Trophoblast cell (in vitro differentiated cells and primary cell): ENCODE data around the gene FBXW11.

Experiments
- DNase-seq, 2 donors: peaks; one replicate each; pipeline ENCODE4 v3.0.0-alpha.2; 2016
- H2AFZ ChIP-seq: 2 replicates; pipeline ENCODE4 v1.6.1; 2013; ENCODE audit warnings: low read length, moderate library complexity, mild to moderate bottlenecking; ENCODE audit not compliant: insufficient read depth, poor library complexity
- H2AK5ac ChIP-seq: 2 replicates; pipeline ENCODE4 v1.6.1; 2013; ENCODE audit warnings: mild to moderate bottlenecking, low read length
- H2BK120ac ChIP-seq: 2 replicates; pipeline ENCODE4 v1.6.1; 2013; ENCODE audit warnings: low read length, mild to moderate bottlenecking, moderate library complexity; ENCODE audit not compliant: insufficient read depth, poor library complexity
- H2BK12ac ChIP-seq: 2 replicates; pipeline ENCODE4 v1.6.1; 2013; ENCODE audit warnings: mild to moderate bottlenecking, low read length, moderate library complexity
- H2BK5ac ChIP-seq: 2 replicates; pipeline ENCODE4 v1.6.1; 2013; ENCODE audit warnings: low read length, low read depth, moderate library complexity, mild to moderate bottlenecking; ENCODE audit not compliant: poor library complexity
- H3K14ac ChIP-seq: 2 replicates; pipeline ENCODE4 v1.6.1; 2013; ENCODE audit warnings: mild to moderate bottlenecking, low read length
- H3K18ac ChIP-seq: 2 replicates; pipeline ENCODE4 v1.6.1; 2013; ENCODE audit warnings: mild to moderate bottlenecking, low read length
- H3K23ac ChIP-seq: 2 replicates; pipeline ENCODE4 v1.6.1; 2013; ENCODE audit warnings: low read length
- H3K27ac ChIP-seq: 2 replicates; pipeline ENCODE4 v1.5.1; 2013; ENCODE audit warnings: low read depth, mild to moderate bottlenecking, inconsistent platforms, low read length, moderate library complexity
- H3K27me3 ChIP-seq: 2 replicates; pipeline ENCODE4 v1.6.1; 2013; ENCODE audit warnings: inconsistent platforms, mild to moderate bottlenecking, low read length, moderate library complexity; ENCODE audit not compliant: insufficient read depth
- H3K36me3 ChIP-seq, 2 experiments: 1 replicate in 1 of 2; 2 replicates in 1 of 2; pipeline ENCODE4 v1.6.1; 2013; ENCODE audit warnings: low read length in 2 of 2, mild to moderate bottlenecking in 2 of 2, moderate library complexity in 1 of 2; ENCODE audit not compliant: insufficient read depth in 2 of 2, control insufficient read depth in 1 of 2
- H3K4ac ChIP-seq: 2 replicates; pipeline ENCODE4 v1.6.1; 2013; ENCODE audit warnings: low read depth, mild to moderate bottlenecking, low read length, moderate library complexity
- H3K4me1 ChIP-seq, 2 experiments: 1 replicate in 1 of 2; 2 replicates in 1 of 2; pipeline ENCODE4 v1.6.1; 2013; ENCODE audit warnings: low read length in 2 of 2, mild to moderate bottlenecking in 2 of 2, moderate library complexity in 1 of 2; ENCODE audit not compliant: insufficient read depth in 2 of 2, control insufficient read depth in 1 of 2
- H3K4me2 ChIP-seq: 2 replicates; pipeline ENCODE4 v1.6.1; 2013; ENCODE audit warnings: inconsistent platforms, mild to moderate bottlenecking, low read length, moderate library complexity
- H3K4me3 ChIP-seq: 2 replicates; pipeline ENCODE4 v1.5.1; 2013; ENCODE audit warnings: mild to moderate bottlenecking, low read depth, low read length, inconsistent platforms
- H3K79me1 ChIP-seq: one replicate; pipeline ENCODE4 v1.6.1; 2013; ENCODE audit warnings: low read length
- H3K79me2 ChIP-seq: 2 replicates; pipeline ENCODE4 v1.6.1; 2013; ENCODE audit warnings: low read length, mild to moderate bottlenecking; ENCODE audit not compliant: control insufficient read depth, insufficient read depth, poor library complexity
- H3K9ac ChIP-seq: 2 replicates; pipeline ENCODE4 v1.6.1; 2013; ENCODE audit warnings: mild to moderate bottlenecking, low read length
- H3K9me3 ChIP-seq: 2 replicates; pipeline ENCODE4 v1.6.1; 2013; ENCODE audit warnings: low read depth, mild to moderate bottlenecking, control low read depth, inconsistent platforms, low read length; ENCODE audit not compliant: insufficient read depth
- H4K12ac ChIP-seq: 2 replicates; pipeline ENCODE4 v1.6.1; 2013; ENCODE audit warnings: low read depth, mild to moderate bottlenecking, low read length, moderate library complexity
- H4K8ac ChIP-seq: 2 replicates; pipeline ENCODE4 v1.6.1; 2013; ENCODE audit warnings: low read depth, mild to moderate bottlenecking, low read length, moderate library complexity
- H4K91ac ChIP-seq: one replicate; pipeline ENCODE4 v1.6.1; 2013; ENCODE audit warnings: low read depth, mild to moderate bottlenecking, low read length, moderate library complexity
- WGBS: extraction: QIAGEN DNeasy Blood & Tissue Kit; methylation state at CpG from one replicate; pipeline ENCODE4 v1.1.7; 2013; ENCODE audit warnings: missing lambda C conversion rate; ENCODE audit not compliant: insufficient read length, insufficient coverage; ENCODE audit errors: extremely low coverage; 5-methylcytosine and 5-hydroxymethylcytosine counted together

The FBXW11 gene

DNA sequence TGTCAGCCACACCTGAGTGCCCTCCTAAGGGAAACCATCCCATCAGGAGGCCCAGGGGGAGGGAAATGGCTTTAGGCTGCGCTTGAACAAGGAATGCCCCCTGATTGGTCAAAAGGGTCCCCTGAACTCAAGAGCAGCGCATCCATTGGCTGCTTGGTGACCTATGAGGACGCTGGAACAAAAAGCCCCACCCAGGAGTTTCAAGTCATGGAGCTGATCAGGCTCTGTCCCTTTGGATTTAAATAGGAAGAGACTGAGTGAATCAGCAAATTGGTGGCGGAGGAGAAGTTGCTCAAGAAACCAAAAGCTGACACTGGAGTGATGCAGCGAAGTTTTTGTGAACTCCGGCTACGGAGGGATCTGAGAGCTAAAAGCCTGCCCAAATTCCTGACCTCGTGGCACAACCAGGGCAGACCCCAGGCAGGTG lies 154.2 kb downstream of the FBXW11 start:
- H3K27ac ChIP-seq = no peak overlapping the region
- H4K12ac ChIP-seq = no peak overlapping the region
- peaks cover 13 to 18% of the 10 kb centered on the region in 2 experiments for H3K4me1 ChIP-seq
- no peak overlapping the region for H3K14ac ChIP-seq
- H4K8ac ChIP-seq = no peak overlapping the region
- no peak overlapping the region for H3K4me3 ChIP-seq
- H3K36me3 ChIP-seq = peaks cover 1 to 2% of the 10 kb centered on the region in 2 experiments
- no peak overlapping the region for H4K91ac ChIP-seq
- H2BK5ac ChIP-seq = no peak overlapping the region
- H2BK120ac ChIP-seq = no peak overlapping the region
- H3K18ac ChIP-seq = no peak overlapping the region
- no peak overlapping the region for H3K4ac ChIP-seq
- H2AFZ ChIP-seq = no peak overlapping the region
- H2BK12ac ChIP-seq = no peak overlapping the region
- no peak overlapping the region for H3K23ac ChIP-seq
- peak in 1 of 2 donors; percentile 13 for DNase-seq
- no peaks in the 10 kb centered on the region for H3K79me1 ChIP-seq
- no peaks in the 10 kb centered on the region for H3K9me3 ChIP-seq
- H3K27me3 ChIP-seq = no peaks in the 10 kb centered on the region
- H3K9ac ChIP-seq = no peak overlapping the region
- no peak overlapping the region for H3K4me2 ChIP-seq
- no CpG with 5 or more reads among the region's 8 CpGs for WGBS
- H2AK5ac ChIP-seq = no peak overlapping the region
- H3K79me2 ChIP-seq = no peaks in the 10 kb centered on the region

DNA sequence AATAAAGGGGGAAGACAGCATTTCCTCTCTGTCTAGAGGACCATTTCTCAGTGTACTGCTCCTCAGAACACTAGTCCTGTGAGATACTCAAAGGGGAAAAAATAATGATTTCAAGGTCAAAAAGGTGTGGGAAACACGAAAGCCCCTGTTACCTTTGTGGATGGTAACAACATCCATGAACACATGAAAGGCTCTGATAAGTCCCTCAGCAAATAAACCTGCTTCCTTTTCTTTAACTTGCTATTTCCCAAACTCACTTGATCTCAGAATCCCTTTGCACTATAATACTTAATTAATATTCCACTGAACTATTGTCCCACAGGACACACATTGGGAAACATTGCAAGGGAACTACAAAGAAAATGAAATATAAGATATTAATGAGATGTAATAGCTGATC lies 155.2 kb downstream of the FBXW11 start:
- H2AFZ ChIP-seq = no peak overlapping the region
- no peak overlapping the region for H4K8ac ChIP-seq
- H3K23ac ChIP-seq = no peak overlapping the region
- H3K27ac ChIP-seq = no peak overlapping the region
- H3K4me1 ChIP-seq = peaks cover 13 to 18% of the 10 kb centered on the region in 2 experiments
- H4K12ac ChIP-seq = no peak overlapping the region
- no peak overlapping the region for H3K9ac ChIP-seq
- H2BK120ac ChIP-seq = no peak overlapping the region
- H4K91ac ChIP-seq = no peak overlapping the region
- no CpG with 5 or more reads among the region's 1 CpG for WGBS
- no peak overlapping the region for H3K4me3 ChIP-seq
- no peak overlapping the region for H3K18ac ChIP-seq
- H3K4me2 ChIP-seq = peak overlapping the region; percentile 12
- no peaks in the 10 kb centered on the region for H3K79me1 ChIP-seq
- H2BK12ac ChIP-seq = no peak overlapping the region
- no peak overlapping the region for H2BK5ac ChIP-seq
- H2AK5ac ChIP-seq = no peak overlapping the region
- DNase-seq = no peak
- no peaks in the 10 kb centered on the region for H3K27me3 ChIP-seq
- H3K4ac ChIP-seq = no peak overlapping the region
- H3K14ac ChIP-seq = no peak overlapping the region
- H3K36me3 ChIP-seq = peaks cover 0 to 2% of the 10 kb centered on the region in 2 experiments
- no peaks in the 10 kb centered on the region for H3K9me3 ChIP-seq
- H3K79me2 ChIP-seq = no peaks in the 10 kb centered on the region

DNA sequence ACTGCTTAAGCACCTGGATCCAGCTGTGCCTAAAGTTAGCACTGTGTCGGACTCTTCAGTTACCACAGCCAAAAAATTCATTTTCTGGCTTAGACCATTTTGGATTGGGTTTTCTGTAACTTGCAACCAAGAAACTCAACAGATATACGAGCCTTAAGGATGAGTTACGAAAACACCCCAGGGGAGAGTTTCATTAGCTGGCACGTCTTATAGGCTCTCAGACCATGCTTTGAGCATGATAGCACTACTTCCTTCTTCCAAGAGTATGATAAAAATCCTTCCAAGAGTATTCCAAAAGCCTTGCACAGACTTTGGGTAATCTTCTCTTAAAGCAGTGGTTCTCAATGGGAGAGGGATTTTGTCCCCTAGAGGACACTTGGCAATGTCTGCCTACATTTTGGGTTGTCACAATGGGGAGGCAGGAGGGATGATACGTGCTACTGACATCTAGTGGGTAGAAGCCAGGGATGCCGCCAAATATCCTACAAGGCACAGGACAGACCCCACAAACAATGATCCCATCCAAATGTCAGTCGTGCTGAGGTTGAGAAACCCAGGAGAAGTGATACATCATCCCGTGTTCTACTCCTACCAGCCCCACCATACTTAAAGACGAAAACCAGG lies 156.0 kb downstream of the FBXW11 start:
- H2BK120ac ChIP-seq = no peak overlapping the region
- H4K91ac ChIP-seq = peak overlapping the region; percentile 53
- H3K9me3 ChIP-seq = no peaks in the 10 kb centered on the region
- no peaks in the 10 kb centered on the region for H3K27me3 ChIP-seq
- H3K14ac ChIP-seq = no peak overlapping the region
- H2BK12ac ChIP-seq = no peak overlapping the region
- no peak overlapping the region for H2AK5ac ChIP-seq
- H3K23ac ChIP-seq = no peak overlapping the region
- H3K4me1 ChIP-seq = peaks cover 13 to 18% of the 10 kb centered on the region in 2 experiments
- no peak overlapping the region for H4K8ac ChIP-seq
- H2BK5ac ChIP-seq = no peak overlapping the region
- H3K4ac ChIP-seq = no peak overlapping the region
- H3K9ac ChIP-seq = no peak overlapping the region
- H4K12ac ChIP-seq = no peak overlapping the region
- no CpG with 5 or more reads among the region's 9 CpGs for WGBS
- H3K36me3 ChIP-seq = peaks cover 0 to 2% of the 10 kb centered on the region in 2 experiments
- no peaks in the 10 kb centered on the region for H3K79me1 ChIP-seq
- H3K27ac ChIP-seq = no peak overlapping the region
- H3K79me2 ChIP-seq = no peaks in the 10 kb centered on the region
- no peak overlapping the region for H3K4me3 ChIP-seq
- no peak overlapping the region for H2AFZ ChIP-seq
- no peak overlapping the region for H3K18ac ChIP-seq
- DNase-seq = peak; percentile 29 to 49
- H3K4me2 ChIP-seq = no peak overlapping the region

DNA sequence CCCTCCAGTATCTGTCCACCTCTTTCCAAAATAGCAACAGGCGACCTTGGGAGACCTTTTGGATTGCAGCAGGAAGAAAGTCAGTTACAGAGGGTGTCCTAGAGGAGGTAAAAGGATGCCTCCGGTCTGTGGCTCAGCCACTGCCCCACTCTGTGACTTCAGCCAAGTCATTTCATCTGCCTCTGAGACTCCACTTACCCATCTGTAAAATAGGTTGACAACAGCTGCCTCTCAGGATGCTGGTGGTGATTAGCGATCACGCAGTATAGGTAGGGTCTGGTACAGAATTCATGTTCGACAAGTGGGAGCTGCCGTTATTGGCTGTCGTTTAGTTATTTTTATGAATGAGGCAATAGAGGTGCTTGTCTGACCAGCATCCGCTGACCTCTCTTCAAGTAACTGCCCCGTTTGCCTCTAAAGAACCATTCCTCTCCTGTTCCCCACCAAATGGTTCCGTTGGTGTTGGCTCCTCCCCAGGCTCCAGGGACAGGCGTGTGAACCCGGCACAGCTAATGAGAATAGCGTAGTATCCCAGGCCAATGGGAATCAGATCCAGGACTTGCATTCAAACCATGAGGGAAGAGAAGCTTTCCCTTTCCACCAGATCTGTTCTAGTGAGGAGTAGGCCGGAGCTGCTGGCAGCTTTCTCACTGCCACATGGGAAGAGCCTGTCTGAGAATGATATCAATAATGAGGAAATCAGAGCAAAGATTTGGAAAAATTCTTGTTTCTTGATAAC lies 156.7 kb downstream of the FBXW11 start:
- H3K27ac ChIP-seq = no peak overlapping the region
- peaks cover 0 to 2% of the 10 kb centered on the region in 2 experiments for H3K36me3 ChIP-seq
- peaks cover 13 to 18% of the 10 kb centered on the region in 2 experiments for H3K4me1 ChIP-seq
- H3K23ac ChIP-seq = no peak overlapping the region
- H3K79me1 ChIP-seq = no peaks in the 10 kb centered on the region
- no peak overlapping the region for H4K91ac ChIP-seq
- no peak for DNase-seq
- H2BK120ac ChIP-seq = no peak overlapping the region
- no CpG with 5 or more reads among the region's 14 CpGs for WGBS
- H2BK5ac ChIP-seq = no peak overlapping the region
- no peak overlapping the region for H4K8ac ChIP-seq
- no peak overlapping the region for H2AK5ac ChIP-seq
- no peak overlapping the region for H2BK12ac ChIP-seq
- no peak overlapping the region for H4K12ac ChIP-seq
- H3K4ac ChIP-seq = no peak overlapping the region
- H3K4me2 ChIP-seq = no peak overlapping the region
- H3K14ac ChIP-seq = no peak overlapping the region
- no peak overlapping the region for H3K18ac ChIP-seq
- H2AFZ ChIP-seq = no peak overlapping the region
- no peak overlapping the region for H3K9ac ChIP-seq
- no peaks in the 10 kb centered on the region for H3K9me3 ChIP-seq
- H3K4me3 ChIP-seq = no peak overlapping the region
- no peaks in the 10 kb centered on the region for H3K79me2 ChIP-seq
- no peaks in the 10 kb centered on the region for H3K27me3 ChIP-seq
